ENCODE results near the gene MOG.
"Not testable (repeated sequence)": the region's sequence is repeated elsewhere in the genome, so short reads cannot be mapped to it uniquely, and the experiment has no call there.

Gene MOG

DNA sequence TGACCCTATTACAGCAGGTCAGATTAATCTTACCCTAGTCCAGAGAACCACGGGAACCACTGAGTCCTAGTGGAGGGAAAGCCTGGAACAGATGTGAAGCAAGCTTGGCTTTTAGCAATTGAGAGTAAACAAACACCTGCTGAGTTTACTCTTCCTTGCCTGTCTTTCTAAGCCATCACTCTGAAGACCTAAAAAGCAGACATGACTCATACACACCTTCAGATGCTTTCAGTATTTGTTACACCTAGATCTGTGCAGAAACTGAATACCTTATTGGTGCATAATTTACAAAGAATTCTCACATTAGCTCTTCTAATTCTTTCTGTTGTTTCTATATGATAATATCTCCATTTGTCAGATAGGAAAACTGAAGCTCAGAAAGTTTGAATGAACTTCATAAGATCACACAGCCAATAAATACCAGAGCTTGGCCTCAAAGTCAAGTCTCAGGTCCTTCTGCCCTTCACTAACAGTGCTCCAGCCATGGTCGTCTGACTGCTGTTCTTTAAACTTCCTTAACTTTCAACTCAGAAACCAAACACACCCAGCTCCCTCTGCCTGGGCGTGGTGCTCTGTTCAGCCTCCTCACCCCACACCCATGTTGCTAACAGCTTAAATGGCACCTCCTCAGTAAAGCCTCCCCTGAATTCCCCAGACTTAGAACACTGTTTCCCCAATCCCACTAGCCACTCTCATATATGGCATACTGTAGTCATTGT, 15.3 kb upstream of the MOG start:
- no peak for DNase-seq

DNA sequence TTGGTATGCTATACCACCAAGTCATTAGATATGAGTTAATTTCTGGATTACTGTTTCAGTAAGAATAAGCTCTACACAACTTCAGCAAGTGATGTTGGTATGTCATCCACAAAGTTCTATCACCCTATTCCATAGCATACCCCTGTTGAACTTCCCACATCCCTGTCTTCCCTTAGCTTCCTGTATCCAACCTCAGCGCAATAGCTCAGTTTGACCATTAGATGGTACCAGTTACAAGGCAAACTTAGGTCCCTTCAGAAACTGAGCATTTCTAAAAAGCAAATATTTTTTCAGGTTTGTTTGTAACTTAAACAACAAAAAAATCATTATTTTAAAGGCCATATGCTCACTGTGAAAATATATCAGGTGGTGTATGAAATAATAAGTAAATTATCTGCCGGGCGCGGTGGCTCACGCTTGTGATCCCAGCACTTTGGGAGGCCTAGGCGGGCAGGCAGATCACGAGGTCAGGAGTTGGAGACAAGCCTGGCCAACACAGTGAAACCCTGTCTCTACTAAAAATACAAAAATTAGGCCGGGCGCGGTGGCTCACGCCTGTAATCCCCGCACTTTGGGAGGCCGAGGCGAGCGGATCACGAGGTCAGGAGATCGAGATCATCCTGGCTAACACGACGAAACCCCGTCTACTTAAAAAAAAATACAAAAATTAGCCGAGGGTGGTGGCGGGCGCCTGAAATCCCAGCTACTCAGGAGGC, 8.8 kb upstream of the MOG start:
- DNase-seq: peak; percentile 14

DNA sequence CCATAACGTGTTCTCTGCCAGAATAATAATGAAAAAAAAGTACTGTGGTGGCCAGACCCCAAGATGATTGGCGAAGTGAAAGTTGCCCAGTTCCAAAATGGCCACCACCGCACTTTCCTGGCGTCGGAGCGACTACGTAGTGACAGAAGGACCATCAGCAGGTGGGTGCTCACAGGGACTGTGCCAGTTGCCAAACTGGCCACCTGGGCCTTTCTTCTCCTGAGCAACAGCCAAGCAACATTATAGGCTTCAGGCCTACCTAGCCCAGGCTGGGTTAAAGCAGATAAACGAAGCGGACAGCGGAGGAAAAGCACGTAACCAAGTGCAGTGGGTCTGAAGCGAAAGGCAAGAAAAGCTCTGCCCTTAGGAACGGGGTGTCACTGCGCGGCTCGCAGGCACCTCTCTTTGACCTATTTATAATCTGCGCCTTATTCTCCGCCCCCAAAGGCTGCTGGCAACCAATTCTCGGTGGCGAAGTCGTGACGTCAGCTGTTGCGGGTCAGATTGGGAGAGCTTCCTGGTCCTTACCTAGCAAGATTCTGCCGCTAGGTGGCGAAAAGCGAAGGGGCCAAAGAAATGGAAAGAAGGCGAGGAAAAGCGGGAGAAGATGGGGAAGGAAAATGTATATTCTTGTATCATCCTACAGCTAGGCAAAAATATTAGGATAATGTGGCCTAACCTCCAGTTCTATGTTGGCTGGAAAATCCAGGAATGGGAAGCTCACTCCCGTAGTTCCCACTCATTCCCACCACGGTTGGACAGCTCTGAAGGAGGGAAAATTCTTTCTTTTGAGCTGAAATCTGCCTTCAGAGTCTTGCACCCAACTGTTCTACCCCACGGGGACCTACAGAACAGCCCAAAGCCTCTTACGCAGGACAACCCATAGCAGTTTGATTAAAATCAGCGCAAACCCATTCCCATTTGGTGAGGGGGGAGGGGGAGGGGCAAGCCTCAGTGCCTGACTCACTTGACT, 6.9 kb upstream of the MOG start:
- DNase-seq: peak; percentile 96

DNA sequence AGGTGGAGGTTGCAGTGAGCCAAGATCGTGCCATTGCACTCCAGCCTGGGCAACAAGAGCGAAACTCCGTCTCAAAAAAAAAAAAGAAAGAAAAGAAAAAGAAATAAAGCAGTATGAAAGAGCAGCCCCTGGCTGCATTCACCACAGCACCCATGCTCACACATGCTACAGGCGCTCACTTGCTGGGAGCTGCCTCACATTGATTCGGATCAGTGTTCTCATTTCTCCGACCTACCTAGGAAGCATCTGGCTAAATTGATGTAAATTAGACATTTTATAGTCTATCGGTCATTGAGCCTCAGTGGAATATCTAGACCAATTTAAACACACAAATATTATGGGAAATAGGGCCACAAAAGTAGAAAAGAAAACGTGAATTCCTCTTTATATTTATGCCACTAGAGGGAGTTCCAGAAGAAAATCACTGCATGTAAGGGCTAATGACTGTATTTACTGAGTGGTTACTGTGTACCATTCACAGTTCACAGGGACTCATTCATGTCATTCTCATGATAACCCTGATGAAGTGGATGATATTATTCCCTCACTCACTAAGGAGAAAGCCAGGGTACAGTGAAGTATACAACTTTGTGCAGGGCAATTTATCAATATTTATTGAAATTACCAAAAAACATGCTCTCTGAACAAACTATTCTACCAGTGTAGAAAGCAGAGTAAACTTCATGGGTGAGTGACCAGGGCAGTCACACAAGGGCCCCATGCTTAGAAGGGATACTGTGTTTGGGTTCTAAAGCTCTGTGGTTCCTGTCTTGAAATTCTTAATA, 5.3 kb upstream of the MOG start:
- DNase-seq: no peak

DNA sequence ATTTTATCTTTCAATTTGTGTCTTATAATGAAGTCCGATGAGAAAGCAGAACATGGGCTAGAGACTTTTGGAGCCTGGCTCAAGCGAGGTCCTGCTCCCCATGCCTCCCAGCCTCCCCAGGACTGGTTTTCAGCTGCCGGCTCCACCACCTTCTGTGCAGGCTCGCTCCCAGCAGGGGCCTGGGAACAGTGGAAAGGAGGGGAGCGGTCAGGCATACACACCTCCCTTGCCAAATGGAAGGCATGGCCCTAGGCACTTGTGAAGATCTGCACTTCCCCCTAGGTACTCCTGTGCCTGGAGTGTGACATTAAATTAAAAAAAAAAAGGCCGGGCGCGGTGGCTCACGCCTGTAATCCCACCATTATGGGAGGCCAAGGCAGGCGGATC, 4.7 kb upstream of the MOG start:
- no peak for DNase-seq

DNA sequence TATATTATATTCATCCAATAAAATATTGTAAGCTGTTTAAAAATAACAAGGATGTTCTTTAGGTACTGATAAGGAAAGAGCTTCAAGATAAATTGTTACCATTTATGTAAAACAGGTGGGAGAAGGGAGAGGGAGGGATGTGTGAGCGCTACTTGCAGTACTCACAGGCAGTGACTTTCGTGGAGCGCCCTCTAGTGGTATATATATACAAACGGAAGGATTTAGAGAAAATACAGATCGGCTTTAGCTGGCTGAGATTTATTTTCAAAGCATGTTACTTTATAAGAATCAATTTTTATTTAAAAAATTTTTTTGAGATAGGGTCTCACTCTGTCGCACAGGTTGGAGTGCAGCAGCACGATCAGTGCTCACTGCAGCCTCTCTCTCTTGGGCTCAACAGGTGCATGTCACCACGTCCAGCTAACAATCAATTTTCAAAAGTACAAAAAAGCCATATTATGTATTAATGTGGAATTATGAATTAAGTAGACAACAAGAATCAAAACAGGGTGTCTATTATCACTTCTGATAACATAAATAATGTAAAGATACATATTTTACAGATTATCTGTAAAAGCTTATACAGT, 3.3 kb upstream of the MOG start:
- DNase-seq: peak; percentile 34

DNA sequence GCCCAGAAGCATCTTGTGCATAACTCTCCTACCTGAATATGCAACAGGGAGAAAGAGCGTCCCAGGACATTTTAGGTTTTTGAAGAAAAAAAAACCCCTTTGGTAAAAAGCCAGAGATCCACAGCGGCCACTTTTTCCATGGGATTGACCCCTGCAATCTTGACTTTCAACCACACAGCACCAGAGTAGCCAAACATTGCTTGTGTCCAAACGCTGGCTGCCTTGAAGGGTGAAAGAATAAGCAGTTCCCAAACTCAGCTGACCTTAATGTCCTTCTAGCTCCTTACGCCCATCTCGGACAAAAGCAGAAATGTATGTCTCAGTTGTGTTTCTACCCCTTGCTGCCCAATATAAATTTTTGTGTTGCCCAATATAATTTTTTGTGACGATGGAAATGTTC, 1.2 kb upstream of the MOG start:
- no peak for DNase-seq

DNA sequence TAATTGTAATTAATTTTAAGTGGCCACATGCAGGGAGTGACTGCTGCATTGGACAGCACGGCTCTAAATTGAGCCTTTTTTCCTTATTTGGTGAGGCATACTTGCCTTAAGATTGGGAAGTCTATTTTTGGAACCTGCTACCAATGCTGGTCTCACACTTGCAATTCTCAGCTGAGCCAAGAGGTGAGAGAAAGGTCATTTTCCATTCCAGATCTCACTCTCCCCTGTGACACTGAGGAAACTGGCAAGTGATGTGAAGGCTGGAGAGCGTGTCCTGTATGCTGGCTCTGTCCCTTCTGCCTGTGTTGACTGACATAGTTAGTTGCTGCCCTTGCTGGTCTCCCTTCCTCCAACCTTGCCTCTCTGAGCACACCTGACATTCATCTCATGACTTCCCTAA, 735 bp upstream of the MOG start:
- DNase-seq: no peak

DNA sequence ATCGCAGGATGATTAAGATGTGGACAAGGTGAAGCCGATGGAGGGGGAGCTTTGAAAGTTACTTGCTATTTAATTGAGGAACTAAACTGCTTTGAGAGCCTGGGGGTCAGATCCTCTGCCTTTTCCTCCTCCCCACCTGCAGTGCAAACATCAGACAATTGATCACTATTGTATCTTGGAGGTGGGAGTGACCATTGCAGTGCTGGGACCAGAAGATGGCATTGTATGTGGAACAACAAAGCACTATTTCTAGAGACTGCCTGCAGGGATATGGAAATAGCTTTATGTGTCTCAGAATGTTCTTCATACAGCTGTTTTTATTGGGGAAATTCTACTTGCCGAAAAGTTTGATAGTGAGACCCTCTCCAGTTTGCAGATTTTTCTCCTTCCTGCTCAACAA, 4.2 kb downstream of the MOG start:
- no peak for DNase-seq

DNA sequence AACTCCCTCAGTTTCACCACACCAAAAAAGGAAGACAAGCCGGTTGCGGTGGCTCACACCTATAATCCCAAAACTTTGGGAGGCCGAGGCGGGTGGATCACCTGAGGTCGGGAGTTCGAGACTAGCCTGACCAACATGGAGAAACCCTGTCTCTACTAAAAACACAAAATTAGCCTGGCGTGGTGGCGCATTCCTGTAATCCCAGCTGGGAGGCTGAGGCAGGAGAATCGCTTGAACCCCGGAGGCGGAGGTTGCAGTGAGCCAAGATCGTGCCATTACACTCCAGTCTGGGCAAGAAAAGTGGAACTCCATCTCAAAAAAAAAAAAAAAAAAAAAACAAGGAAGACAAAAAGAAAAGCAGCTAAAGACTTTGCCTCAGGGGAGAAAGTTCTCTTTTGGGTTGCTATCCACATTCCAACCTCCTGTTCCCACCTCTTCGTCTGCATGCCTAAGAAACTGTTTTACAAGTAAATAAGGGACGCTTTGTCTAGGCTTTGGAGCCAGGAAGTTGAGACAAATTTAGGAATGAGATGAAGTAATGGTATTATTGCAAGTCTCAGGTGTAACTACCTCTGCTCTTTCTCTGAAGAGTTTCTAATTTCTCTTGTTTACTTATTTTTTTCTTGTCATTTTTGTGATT, 4.7 kb downstream of the MOG start:
- not testable (repeated sequence) for DNase-seq

DNA sequence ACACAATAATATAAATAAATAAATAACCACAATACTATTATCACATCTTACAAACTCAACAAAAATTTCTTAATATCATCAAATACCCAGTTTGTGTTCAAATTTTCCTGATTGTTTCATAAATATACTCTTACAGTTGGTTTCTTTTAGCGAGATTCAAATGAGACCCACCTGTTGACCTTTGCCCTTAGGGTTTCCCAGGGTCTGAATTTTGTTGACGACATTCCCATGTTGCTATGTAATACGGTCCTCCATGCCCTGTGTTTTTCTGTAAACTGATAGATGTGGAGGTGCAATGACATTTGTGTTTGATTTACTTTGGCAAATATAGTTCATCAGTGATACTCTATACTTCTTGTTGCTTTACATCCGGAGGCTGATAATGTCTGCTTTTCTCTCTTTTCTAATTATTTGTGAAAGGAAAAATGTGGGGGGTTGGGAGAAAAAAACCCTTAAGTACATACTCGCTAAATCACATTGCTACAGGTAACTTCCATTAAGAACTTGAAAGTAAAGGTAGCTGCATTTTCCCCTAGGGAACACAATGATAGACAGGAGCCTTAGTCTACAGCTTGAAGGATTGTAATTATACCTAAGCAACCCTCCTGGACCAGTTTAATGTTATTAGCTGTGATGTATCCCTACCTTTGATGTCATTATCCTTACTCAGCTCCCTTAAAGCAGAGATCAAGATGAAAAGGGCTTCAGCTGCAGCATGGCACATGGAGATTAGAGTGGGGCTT, 6.6 kb downstream of the MOG start:
- DNase-seq: no peak

DNA sequence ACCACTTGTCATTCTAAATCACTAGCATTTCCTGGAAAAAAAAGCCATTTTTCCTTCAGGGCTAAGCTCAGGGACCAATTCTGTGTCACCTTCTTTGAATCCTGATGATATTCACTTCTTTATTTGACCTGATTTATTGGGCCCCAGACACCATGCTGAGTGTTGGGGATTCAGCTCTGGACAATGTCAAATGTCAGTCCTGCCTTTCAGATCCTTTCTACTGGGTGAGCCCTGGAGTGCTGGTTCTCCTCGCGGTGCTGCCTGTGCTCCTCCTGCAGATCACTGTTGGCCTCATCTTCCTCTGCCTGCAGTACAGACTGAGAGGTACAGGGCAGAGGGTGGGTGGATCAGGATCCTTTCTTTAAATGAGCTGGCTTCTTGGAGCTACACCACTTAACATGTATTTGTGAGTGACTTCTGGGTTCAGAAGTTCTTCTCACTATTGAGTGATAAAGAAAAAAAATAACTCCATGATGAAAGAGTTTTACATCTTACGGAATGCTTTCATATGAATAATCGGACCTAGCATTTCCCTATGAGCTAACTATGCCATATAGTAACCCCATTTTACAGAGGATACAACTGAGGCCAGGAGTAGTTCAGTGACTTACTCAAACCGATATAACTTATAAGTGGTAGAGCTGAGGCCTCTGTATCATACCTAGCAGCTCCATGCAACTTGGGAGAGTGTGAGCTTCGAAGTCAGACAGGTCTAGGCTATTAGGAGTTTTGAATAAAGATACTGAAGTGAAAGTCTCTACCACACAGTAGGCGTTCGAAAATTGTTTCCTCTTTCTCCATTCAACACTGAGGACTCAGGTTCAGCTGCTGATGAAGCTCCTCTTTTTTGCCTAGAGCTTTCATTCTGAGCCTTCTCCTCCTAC, 9.3 kb downstream of the MOG start:
- no peak for DNase-seq

DNA sequence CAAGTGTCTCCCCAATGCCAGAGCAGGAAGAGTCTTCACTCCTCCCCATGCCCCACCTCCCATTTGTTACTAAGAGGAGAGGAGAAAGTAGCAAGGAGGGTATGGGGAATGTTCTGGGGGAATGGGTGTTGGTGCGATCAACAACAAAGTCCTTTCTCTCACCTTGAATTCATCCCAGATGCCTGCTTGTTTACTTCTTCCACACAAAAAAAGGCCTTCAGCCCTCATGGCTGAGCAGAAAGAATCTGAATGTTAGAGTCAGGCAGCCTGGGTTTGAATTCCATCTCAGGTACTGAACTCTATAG, 9.9 kb downstream of the MOG start:
- no peak for DNase-seq

DNA sequence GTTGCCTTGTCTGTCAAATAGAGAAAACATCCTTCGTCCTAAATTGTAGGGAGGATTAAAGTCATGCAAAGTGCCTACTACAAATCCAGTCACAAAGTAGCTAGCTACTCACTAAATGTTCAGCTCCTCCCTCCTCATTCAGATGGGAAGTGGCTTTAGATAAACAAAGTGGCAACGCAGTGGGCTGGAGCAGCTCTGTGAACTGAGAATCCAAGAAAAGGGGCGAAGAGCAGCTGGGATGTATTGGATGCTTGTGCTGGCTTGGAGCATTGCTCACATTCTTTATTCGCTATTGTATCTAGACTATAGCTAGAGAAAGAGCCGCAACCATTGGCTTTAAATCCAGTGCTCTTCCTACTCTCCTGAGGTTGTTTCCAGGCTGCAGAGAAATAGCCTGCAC, 10.3 kb downstream of the MOG start:
- no peak for DNase-seq

DNA sequence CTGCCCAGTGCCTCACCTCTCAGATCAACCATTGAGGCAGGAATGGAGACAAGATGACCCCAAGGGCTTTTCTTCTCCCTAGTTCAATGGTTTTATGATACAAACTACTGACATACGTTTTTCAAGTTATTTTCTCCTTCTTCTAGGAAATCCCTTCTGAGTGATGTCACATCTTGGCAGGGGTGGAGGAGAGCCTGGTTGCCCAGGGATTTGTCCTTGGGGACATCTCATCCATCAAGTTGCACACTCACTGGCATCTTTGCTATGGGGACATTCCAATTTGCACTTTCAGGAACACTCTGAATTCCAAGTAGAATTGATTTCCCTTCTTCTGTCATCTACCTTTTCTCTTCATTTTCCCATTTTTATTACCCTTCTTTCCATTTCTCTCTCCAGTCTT, 14.1 kb downstream of the MOG start:
- no peak for DNase-seq

DNA sequence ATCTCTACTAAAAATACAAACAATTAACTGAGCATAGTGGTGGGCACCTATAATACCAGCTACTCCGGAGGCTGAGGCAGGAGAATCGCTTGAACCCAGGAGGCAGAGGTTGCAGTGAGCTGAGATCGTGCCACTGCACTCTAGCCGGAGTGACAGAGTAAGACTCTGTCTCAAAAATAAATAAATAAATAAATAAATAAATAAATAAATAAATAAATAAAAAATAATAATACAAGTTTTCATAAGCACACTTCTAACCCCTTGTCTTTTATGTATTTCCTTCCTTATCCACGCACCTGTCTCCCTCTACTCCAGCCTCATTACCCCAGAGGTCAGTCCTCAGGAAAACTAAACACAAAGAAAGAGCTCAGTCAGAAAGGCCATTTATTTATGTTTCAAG, 15.2 kb downstream of the MOG start:
- not testable (repeated sequence) for DNase-seq

DNA sequence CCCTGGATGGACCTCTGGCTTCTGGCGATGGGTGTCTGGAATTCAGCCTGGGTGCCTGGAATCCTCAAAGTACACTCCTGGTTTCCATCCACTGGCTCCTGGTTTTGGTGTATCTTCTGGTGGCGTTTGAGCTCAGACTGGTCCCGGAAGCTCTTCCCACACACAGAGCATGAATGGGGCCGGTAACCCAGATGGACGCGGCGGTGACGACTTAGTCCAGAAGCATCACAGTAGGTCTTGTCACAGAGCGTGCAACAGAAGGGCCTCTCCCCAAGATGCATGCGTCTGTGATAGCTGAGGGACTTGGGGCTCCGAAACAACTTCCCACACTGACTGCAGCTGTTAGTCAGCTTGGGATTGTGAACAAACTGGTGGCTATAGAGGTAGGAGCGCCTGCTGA, 16.3 kb downstream of the MOG start:
- no peak for DNase-seq

DNA sequence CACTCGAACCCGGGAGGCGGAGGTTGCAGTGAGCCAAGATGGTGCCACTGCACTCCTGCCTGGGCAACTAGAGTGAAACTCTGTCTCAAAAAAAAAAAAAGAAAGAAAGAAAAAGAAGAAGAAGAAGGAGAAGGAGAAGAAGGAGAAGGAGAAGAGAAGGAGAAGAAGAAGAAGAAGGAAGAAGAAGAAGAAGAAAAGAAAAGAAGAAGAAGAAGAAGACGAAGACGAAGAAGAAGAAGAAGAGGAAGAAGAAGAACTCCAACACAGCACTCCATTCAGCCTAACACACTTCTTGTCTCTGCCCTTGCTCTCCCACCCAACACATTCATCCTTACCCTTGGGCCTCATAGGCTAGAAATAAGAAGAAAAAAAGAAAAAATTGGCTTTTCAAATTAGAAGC, 17.1 kb downstream of the MOG start:
- DNase-seq: no peak

DNA sequence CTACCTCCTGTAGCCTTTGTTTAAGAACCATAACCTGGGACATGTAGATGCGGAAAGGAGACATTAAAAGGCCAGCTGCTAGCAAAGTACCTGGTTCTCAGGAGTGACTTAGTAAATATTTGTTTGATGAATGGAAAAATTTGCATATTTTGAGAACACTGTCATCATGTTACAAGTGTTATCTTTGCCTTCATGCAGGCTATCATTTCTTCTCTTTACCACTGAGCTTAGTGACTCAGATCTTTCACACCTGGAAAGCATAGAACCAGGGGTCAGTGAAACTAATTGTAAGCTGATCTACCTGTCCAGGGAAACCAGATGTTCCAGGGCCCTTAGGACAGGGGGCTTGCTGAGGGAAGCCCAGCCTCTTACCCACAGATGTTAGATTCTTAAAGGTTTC, 18.7 kb downstream of the MOG start:
- no peak for DNase-seq

DNA sequence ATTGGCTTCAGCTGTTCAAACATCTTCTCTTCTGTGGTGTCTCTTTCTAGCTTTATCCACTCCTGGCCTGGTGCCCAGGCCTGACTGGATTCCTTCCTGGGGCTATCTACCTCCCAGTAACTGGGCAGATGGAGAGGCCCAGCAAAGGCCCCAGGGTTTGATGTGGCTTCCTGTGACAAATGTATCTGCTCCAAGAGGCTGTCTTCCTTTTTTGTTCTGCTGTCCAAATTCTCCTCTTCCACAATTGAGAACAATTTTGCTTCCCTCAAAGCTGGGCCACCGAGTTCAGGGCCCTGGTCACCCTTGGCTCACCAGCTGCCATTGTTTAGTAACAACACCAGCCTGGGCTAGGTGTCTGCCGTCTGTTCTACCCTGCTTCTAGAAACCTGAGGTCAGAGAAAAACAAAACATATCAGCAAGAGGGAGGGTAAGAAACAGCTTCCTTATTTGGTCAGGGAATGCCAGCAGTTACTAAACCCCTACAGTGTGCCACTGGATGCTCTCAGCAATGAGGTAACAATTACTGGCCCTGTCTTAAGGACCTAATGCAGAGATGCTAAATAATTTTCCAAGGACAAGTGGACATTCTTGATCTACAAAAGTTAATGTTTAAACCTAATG, 20.2 kb downstream of the MOG start:
- DNase-seq: no peak
